ENCODE measurements around the gene LMTK3. TPM values are rescaled to one million over a fixed set of nuclear protein-coding genes. Genes with fewer than 3 reads are reported as not detected.
A peak's percentile ranks its signal among the peaks of the same experiment; 100 is the strongest.

LMTK3 gene
- total and polyA plus RNA-seq, 2 of the 13 experiments (the other 11 are each of a cell fraction or from before 2014, with no cell fraction given), result 0.18 to 0.29 TPM

DNA sequence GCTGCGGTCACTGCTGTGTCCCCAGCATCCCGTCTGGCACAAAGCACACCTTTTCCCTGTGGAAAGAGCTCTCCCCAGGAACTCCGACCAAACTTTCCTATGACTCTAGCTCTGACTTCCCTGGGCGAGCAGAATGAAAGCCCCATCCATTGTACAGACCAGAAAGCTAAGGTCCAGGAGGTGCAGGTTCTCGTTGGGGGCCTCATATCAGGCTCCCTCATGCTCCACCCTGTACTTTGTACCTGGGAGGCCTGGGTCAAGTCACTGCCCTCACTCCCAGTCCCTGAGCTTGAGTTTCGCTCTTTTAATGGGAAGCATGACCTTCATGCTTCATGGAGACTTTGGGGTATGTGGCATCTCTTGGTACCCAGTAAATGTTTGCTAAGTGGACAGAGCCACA is 24.1 kb downstream of the LMTK3 start (continued):
- TF ChIP-seq, protein P1, sequence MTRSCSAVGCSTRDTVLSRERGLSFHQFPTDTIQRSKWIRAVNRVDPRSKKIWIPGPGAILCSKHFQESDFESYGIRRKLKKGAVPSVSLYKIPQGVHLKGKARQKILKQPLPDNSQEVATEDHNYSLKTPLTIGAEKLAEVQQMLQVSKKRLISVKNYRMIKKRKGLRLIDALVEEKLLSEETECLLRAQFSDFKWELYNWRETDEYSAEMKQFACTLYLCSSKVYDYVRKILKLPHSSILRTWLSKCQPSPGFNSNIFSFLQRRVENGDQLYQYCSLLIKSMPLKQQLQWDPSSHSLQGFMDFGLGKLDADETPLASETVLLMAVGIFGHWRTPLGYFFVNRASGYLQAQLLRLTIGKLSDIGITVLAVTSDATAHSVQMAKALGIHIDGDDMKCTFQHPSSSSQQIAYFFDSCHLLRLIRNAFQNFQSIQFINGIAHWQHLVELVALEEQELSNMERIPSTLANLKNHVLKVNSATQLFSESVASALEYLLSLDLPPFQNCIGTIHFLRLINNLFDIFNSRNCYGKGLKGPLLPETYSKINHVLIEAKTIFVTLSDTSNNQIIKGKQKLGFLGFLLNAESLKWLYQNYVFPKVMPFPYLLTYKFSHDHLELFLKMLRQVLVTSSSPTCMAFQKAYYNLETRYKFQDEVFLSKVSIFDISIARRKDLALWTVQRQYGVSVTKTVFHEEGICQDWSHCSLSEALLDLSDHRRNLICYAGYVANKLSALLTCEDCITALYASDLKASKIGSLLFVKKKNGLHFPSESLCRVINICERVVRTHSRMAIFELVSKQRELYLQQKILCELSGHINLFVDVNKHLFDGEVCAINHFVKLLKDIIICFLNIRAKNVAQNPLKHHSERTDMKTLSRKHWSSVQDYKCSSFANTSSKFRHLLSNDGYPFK (CRISPR knock-in tag; IDR thresholded peaks at IDR 0.05; ENCODE audit: borderline replicate concordance), result no peak; the same call in 1 of the 2 replicates
- TF ChIP-seq GATAD2A (CRISPR knock-in tag; IDR thresholded peaks at IDR 0.05) (peak; percentile 36; the same call in 1 of the 2 replicates), RBM22 (optimal IDR thresholded peaks at IDR 0.05; ENCODE audit: low read length) (no peak), SCMH1 (CRISPR knock-in tag; IDR thresholded peaks at IDR 0.05; ENCODE audit: borderline replicate concordance) (no peak), ZNF33A (CRISPR knock-in tag; IDR thresholded peaks at IDR 0.05; ENCODE audit: borderline replicate concordance) (no peak), ZBTB21 (CRISPR knock-in tag; IDR thresholded peaks at IDR 0.05) (no peak), ZSCAN31 (CRISPR knock-in tag; IDR thresholded peaks at IDR 0.05; ENCODE audit: low read depth) (0 out of 2 replicates have a peak, but pooled peaks have one; percentile 32), CCDC6 (CRISPR knock-in tag; IDR thresholded peaks at IDR 0.05) (no peak), GABPA (IDR thresholded peaks at IDR 0.05; ENCODE audit: low read depth, low read length) (no peak), GABPA (CRISPR knock-in tag; IDR thresholded peaks at IDR 0.05; ENCODE audit: low read depth) (no peak), MAF1 (CRISPR knock-in tag; IDR thresholded peaks at IDR 0.05; ENCODE audit: borderline replicate concordance) (no peak), SMAD1 (CRISPR knock-in tag; IDR thresholded peaks at IDR 0.05; ENCODE audit: borderline replicate concordance, low read depth) (no peak), SALL1 (CRISPR knock-in tag; IDR thresholded peaks at IDR 0.05) (0 out of 2 replicates have a peak, but pooled peaks have one; percentile 21), THAP11 (CRISPR knock-in tag; IDR thresholded peaks at IDR 0.05) (0 out of 2 replicates have a peak, but pooled peaks have one; percentile 27), TBX2 (CRISPR knock-in tag; IDR thresholded peaks at IDR 0.05; ENCODE audit: borderline replicate concordance) (peak; percentile 31; the same call in 1 of the 2 replicates), HDAC2 (CRISPR knock-in tag; IDR thresholded peaks at IDR 0.05) (peak; percentile 43; the same call in 1 of the 2 replicates), ATF7 (IDR thresholded peaks at IDR 0.05) (no peak), ATF7 (CRISPR knock-in tag; IDR thresholded peaks at IDR 0.05) (no peak)
- TF ChIP-seq, protein P2, sequence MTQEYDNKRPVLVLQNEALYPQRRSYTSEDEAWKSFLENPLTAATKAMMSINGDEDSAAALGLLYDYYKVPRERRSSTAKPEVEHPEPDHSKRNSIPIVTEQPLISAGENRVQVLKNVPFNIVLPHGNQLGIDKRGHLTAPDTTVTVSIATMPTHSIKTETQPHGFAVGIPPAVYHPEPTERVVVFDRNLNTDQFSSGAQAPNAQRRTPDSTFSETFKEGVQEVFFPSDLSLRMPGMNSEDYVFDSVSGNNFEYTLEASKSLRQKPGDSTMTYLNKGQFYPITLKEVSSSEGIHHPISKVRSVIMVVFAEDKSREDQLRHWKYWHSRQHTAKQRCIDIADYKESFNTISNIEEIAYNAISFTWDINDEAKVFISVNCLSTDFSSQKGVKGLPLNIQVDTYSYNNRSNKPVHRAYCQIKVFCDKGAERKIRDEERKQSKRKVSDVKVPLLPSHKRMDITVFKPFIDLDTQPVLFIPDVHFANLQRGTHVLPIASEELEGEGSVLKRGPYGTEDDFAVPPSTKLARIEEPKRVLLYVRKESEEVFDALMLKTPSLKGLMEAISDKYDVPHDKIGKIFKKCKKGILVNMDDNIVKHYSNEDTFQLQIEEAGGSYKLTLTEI (CRISPR knock-in tag; conservative IDR thresholded peaks at IDR 0.05), result no peak
- TF ChIP-seq, protein P3, sequence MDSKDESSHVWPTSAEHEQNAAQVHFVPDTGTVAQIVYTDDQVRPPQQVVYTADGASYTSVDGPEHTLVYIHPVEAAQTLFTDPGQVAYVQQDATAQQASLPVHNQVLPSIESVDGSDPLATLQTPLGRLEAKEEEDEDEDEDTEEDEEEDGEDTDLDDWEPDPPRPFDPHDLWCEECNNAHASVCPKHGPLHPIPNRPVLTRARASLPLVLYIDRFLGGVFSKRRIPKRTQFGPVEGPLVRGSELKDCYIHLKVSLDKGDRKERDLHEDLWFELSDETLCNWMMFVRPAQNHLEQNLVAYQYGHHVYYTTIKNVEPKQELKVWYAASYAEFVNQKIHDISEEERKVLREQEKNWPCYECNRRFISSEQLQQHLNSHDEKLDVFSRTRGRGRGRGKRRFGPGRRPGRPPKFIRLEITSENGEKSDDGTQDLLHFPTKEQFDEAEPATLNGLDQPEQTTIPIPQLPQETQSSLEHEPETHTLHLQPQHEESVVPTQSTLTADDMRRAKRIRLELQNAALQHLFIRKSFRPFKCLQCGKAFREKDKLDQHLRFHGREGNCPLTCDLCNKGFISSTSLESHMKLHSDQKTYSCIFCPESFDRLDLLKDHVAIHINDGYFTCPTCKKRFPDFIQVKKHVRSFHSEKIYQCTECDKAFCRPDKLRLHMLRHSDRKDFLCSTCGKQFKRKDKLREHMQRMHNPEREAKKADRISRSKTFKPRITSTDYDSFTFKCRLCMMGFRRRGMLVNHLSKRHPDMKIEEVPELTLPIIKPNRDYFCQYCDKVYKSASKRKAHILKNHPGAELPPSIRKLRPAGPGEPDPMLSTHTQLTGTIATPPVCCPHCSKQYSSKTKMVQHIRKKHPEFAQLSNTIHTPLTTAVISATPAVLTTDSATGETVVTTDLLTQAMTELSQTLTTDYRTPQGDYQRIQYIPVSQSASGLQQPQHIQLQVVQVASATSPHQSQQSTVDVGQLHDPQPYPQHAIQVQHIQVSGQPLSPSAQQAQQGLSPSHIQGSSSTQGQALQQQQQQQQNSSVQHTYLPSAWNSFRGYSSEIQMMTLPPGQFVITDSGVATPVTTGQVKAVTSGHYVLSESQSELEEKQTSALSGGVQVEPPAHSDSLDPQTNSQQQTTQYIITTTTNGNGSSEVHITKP (CRISPR knock-in tag; IDR thresholded peaks at IDR 0.05; ENCODE audit: low read depth), result no peak

Measured in HepG2 (cell line).